Astrocyte of the spinal cord (primary cell): ENCODE measurements around the gene ERBB4.

Experiments
- DNase-seq: peaks from one replicate; pipeline ENCODE4 v3.0.0; 2011; ENCODE audit warnings: low read depth, low spot score
- H3K4me3 ChIP-seq: 2 replicates; pipeline ENCODE4 v1.5.1; 2011; ENCODE audit warnings: low read depth, mild to moderate bottlenecking, low read length, moderate library complexity
- in situ Hi-C: cut with HindIII; loops from 2 replicates; pipeline ENCODE4 v1.10.0; 2017; ENCODE audit warnings: low sequenced_read_pairs
- TF ChIP-seq, protein P1 (sequence below): IDR thresholded peaks from 2 replicates; pipeline ENCODE4 v1.5.1; 2012; ENCODE audit warnings: low read depth, mild to moderate bottlenecking, low read length, inconsistent platforms

The ERBB4 gene

DNA sequence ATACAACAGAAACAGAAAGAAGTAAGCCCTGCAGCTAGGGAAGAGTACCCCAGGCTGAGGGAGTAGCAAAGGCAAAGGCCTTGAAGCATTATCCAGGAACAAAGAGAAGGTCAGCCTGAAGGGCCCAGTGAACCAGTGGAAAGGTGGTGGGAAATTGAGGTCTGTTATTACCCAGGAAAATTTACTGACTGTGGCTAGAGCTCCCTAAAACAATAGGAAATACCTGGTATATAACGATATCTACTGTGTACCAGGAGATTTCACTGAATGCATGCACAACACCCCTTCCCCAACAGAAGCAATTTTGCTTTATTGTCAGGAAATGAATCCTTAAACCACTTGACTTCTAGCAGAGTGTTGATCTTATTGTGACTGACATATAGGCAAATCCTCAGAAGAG, 365.3 kb downstream of the ERBB4 start:
- TF ChIP-seq, protein P1, sequence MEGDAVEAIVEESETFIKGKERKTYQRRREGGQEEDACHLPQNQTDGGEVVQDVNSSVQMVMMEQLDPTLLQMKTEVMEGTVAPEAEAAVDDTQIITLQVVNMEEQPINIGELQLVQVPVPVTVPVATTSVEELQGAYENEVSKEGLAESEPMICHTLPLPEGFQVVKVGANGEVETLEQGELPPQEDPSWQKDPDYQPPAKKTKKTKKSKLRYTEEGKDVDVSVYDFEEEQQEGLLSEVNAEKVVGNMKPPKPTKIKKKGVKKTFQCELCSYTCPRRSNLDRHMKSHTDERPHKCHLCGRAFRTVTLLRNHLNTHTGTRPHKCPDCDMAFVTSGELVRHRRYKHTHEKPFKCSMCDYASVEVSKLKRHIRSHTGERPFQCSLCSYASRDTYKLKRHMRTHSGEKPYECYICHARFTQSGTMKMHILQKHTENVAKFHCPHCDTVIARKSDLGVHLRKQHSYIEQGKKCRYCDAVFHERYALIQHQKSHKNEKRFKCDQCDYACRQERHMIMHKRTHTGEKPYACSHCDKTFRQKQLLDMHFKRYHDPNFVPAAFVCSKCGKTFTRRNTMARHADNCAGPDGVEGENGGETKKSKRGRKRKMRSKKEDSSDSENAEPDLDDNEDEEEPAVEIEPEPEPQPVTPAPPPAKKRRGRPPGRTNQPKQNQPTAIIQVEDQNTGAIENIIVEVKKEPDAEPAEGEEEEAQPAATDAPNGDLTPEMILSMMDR, result no peak
- no peak for DNase-seq
- in situ Hi-C loops, result no loop called here
- no peak overlapping the region for H3K4me3 ChIP-seq

DNA sequence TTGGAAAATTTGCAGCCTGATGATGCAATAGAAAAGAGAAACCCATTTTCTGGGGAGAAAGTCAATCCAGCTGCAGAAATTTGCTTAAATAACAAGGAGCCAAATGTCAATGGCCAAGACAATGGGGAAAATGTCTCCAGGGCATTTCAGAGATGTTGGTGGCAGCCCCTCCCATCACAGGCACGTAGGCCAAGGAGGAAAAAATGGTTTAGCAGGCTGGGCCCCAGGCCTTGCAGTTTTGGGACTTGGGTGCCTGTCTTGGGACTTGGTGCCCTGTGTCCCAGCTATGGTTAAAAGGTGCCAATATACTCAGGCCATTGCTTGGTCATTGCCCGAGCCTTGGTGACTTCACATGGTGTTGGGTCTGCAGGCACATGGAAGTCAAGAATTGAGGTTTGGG, 368.2 kb downstream of the ERBB4 start:
- no peak for DNase-seq
- TF ChIP-seq, protein P1, result no peak
- in situ Hi-C loops, result no loop called here
- no peak overlapping the region for H3K4me3 ChIP-seq

DNA sequence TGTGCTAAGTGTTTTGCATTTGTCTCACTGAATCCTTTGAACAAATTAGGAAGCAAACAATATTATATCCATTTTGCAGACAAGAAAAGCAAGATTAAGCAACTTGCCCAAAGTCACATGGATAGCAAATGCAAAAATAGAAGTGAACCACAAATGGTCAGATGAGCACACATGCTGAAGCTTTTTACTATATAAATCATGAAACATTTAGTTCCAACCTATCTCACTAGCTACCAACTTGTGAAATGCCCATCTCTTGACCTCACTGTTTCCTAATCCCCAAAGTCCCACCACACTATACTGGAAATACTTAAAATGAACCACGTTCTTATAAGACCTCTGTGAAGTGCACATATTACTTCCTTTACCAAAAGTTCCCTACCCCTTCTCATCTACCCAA, 380.5 kb downstream of the ERBB4 start:
- TF ChIP-seq, protein P1, result no peak
- no peak for DNase-seq
- in situ Hi-C loops, result no loop called here
- H3K4me3 ChIP-seq, result no peak overlapping the region

DNA sequence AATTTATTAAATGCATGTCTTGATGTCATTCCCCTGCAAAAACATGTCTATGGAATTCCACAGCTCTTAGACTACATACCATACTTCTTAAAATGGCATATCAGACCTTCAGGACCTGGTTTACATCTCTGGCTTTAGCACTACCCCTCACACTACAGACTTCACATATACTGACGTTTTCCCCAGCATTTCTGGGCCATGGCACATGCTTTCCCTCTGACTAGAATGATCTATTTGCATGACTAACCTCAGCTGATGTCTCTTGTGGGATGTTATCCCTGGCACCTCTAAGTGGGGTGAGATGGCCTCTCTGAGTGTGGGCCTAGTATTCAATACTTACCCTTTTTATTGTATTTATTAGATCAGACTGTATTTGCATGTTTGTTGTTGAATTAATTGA, 381.6 kb downstream of the ERBB4 start:
- no peak overlapping the region for H3K4me3 ChIP-seq
- in situ Hi-C loops, result no loop called here
- TF ChIP-seq, protein P1, result no peak
- peak; percentile 56 for DNase-seq

DNA sequence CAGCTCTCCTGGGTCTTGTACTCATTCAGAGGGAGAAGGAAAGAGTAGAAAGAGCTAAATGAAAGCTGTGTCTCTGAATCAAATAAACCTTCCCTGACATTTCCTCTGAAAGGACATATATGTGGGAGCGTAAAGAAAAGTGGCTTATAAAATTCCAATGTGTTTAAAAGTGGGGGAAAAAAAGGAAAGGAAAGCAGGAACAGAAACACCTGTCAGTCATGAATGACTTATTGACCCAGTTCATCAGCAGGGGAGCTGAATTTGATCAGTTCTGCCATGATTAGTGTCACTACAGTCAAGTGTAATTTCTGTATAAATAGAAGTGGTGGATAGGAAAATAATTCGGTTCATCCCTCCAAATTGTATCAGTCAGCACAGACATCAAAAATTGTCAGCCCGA, 382.5 kb downstream of the ERBB4 start:
- DNase-seq, result no peak
- TF ChIP-seq, protein P1, result no peak
- H3K4me3 ChIP-seq, result no peak overlapping the region
- in situ Hi-C loops, result no loop called here

DNA sequence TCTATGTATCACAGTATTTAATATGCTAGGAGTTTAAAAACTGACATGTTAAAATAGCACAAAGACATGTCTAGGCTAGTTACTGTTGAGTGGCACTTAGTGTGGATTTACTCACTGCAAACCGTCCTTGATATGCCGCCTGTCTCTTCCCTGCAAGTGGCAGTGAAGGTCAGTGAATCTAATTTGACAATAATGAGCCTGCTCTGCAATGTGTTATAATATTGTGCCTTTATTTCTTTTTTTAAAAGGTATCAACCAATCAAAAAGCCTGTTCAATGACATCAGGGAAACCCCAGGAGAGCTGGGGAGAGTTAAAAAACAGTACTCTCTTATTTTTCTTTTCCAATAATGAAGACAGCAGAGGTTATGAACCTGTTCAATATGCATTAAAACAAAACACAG, 384.1 kb downstream of the ERBB4 start:
- TF ChIP-seq, protein P1, result no peak
- no peak for DNase-seq
- in situ Hi-C loops, result no loop called here
- no peak overlapping the region for H3K4me3 ChIP-seq

DNA sequence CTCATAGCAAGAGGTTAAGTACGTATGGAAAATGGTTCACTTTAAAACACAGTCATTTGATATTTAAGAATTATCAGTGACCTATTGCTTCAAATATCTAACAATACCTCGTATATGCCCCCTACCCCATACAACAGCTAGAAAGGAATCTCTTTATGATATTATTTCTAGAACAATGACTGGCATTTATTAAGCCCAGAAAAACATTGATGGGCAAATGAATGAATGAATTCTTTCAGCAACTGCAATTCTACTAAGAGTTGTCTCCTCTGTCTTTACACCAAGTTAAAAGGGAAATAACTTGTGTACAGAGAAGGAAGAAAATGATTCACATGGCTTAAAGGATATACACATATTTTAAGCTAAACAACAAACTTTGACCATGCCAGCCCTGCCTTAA, 384.7 kb downstream of the ERBB4 start:
- H3K4me3 ChIP-seq, result no peak overlapping the region
- TF ChIP-seq, protein P1, result no peak
- DNase-seq, result no peak
- in situ Hi-C loops, result no loop called here
